NCI-H2029 (cell line): ENCODE measurements around the gene KANSL2.
"Not testable (repeated sequence)": the region's sequence is repeated elsewhere in the genome, so short reads cannot be mapped to it uniquely, and the experiment has no call there.

Experiments
- DNase-seq: peaks from one replicate; lab custom pipeline; 2025; lab: John Stamatoyannopoulos, UW

The KANSL2 gene, protein sequence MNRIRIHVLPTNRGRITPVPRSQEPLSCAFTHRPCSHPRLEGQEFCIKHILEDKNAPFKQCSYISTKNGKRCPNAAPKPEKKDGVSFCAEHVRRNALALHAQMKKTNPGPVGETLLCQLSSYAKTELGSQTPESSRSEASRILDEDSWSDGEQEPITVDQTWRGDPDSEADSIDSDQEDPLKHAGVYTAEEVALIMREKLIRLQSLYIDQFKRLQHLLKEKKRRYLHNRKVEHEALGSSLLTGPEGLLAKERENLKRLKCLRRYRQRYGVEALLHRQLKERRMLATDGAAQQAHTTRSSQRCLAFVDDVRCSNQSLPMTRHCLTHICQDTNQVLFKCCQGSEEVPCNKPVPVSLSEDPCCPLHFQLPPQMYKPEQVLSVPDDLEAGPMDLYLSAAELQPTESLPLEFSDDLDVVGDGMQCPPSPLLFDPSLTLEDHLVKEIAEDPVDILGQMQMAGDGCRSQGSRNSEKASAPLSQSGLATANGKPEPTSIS

DNA sequence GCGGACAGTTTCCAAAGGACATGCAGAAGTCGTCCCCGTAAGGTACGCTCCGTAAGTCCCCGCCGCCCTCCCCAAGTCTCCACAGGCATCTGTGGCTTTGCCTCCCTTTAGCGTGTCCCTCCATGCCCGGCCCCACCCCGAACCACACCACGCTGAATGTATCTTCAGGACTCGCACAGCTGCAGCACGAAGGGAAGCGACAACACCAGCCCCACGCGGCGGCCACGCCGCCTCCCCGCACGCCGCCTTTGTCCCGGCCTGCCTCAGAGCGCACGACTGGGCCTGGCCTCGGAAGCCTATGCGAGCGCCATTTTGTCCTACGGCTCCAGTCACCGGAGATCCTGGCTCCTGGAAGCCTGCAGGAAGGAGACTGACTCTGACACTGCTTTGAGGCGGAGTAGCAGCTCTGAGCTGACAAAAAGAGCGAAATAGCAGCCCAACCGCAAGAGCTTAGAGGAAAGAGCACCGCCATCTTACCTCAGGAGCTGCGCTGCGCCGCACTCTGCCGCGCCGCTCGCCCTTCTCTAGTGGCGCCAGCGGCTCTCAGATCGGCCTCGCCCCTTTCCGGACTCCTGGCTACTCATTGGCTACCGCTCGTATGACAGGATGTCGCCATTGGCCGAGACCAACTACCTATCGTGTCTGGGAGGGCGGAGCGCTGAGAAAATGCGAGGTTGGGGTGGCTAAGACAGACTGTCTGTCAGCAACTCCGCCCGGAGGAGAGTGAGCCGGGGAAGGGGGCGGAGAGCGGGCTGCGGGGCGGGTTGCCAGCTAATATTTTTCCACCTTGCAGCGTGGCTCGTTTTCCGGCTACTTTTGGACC, at the start of gene KANSL2:
TSS of gene KANSL2 (minus strand) at position 529 of the 823 bp plus-strand sequence. CDS start 606 bp downstream, outside the sequence.
- peak; percentile 99 for DNase-seq

GRCh38 chr12:48728807-48729206, 46.8 kb upstream of the KANSL2 start:
- no peak for DNase-seq

GRCh38 chr12:48720737-48721136, 38.7 kb upstream of the KANSL2 start:
- not testable (repeated sequence) for DNase-seq

GRCh38 chr12:48720171-48720570, 38.1 kb upstream of the KANSL2 start:
- not testable (repeated sequence) for DNase-seq

DNA sequence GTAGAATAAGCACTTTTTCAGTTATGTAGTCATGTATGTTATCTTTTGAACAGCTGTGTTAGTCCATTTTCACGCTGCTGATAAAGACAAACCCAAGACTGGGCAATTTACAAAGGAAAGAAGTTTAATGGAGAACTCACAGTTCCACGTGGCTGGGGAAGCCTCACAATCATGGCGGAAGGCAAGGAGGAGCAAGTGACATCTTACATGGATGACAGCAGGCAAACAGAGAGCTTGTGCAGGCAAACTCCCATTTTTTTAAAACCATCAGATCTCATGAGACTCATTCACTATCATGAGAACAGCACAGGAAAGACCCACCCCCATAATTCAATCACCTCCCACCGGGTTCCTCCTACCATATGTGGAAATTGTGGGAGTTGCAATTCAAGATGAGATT, 37.0 kb upstream of the KANSL2 start:
- not testable (repeated sequence) for DNase-seq

DNA sequence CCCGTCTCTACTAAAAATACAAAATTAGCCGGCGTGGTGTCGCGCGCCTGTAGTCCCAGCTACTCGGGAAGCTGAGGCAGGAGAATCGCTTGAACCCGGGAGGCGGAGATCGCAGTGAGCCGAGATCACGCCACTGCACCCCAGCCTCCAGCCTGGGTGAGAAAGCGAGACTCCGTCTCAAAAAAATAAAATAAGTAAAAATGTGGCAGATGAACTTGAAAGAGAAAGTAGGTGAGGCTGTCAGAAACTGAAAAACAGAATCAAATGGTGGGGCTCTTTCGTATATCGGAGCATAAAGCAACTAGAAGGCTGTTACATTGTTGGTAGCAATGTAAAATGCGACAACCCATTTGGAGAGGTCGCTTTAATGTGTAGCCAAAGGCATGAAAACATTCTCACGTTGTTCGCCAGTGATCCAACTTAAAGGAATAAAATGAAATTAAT, 35.2 kb upstream of the KANSL2 start:
- DNase-seq = no peak

DNA sequence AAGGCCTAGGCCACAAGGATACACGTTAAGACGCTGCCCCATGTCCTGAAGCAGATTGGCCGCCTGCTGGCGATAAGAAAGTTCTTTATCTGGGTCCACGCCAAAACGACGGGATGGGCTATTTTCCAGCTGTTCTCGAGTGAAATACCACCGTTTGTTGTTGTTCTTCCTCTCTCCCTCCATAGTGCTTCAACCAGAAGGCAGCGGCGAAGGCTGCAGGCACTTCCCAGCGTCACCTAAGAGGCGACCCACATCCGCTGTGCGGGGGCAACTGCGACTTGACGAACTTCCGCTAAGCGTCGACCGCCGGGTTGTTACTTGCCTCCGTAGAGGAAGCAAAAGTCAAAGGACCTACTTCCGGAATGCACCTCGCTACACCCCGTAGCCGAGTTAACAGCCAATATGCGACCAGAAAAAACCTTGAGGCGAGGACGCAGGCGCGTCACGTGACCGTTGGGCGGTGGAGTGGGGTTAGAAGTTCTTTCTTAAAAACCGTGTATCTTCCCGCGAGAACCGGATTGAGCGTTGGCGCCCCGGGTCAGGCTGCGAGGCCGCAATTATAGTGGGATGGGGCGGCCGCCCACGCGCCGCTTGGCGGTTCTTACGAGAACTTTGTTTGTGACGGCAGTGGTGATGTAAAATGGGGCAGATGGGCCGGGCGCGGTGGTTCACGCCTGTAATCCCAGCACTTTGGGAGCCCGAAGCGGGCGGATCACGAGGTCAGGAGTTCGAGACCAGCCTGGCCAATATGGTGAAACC, 34.6 kb upstream of the KANSL2 start, which contains the start of gene CCNT1:
TSS of gene CCNT1 (minus strand) at position 215 of the 759 bp plus-strand sequence. CDS start at position 183, 32 bp downstream.
- peak; percentile 100 for DNase-seq

DNA sequence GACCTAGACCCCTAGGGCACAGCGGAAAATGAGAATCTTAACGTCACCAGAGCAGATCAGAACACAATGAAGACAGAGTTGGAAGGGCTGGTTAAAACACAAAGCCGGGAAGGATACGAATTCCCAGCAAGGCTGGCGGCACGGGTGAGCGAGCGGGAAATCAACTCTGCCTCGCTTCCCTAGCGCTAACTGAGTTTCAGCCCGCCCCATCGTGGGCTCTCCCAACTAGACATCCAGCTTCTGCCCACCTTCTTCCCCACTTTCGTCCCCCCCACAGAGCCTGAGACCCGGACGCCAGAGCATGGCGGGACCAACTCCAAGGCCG, 34.1 kb upstream of the KANSL2 start:
- DNase-seq = no peak

- no peak for DNase-seq
Measured at GRCh38 chr12:48712209-48712608, 30.2 kb upstream of the KANSL2 start.

- not testable (repeated sequence) for DNase-seq
Measured at GRCh38 chr12:48698822-48699221, 16.8 kb upstream of the KANSL2 start.

DNA sequence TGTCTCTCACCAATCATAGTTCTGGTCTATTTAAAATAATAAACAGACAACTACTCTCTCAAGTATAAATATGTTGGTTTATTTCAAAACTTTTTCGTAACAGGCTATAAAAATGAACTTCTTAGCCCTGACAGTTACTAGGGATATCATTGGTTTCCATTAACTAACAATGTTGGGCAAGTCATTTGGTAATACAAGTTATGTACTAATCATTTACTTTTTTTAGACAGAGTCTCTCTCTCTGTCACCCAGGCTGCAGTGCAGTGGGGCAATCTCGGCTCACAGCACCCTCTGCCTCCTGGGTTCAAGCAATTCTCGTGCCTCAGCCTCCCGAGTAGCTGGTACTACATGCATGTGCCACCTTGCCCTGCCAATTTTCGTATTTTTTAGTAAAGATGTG, 14.6 kb upstream of the KANSL2 start:
- no peak for DNase-seq

DNA sequence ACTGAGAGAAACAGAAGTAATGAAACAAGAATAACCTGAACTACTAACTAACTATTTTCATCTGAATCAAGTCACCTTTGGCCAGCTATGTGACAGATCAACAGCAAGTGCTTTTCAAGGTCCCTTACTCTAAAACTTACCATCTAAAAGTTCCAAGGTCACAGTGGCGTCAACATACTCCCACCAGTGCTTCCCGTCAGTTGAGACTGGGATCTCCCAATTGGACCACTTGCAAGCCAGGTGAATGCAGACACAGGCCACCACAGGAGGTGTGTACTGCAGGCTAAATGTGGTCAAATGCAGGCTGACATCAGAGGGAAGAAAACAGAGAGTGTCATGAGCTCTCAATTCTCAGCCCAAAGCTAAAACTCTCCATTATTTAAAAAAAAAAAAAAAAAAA, 13.8 kb upstream of the KANSL2 start:
- no peak for DNase-seq

- no peak for DNase-seq
Measured at GRCh38 chr12:48694038-48694437, 12.0 kb upstream of the KANSL2 start.

GRCh38 chr12:48693572-48693971, 11.5 kb upstream of the KANSL2 start:
- DNase-seq = no peak

GRCh38 chr12:48691826-48692487, 9.9 kb upstream of the KANSL2 start:
- DNase-seq = no peak

DNA sequence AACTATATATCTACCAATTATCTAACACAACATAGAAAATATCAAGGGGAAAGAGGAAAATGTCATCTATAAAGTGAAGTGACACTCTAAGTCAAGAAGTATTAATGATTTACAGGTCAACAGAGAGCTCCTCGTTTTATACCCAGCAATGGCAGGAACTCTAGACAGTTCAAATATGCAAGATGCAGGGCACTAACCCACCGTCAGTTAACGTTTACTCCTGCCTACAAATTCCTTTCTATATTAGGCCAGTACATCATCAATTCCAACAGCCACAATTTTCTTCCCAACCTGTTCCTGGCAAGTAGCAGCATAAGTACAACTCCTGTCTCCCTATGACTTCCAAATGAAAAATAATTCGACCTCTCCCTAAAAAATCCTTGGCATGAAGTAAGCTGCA, 9.0 kb upstream of the KANSL2 start:
- DNase-seq = no peak

- no peak for DNase-seq
Measured at GRCh38 chr12:48690436-48690835, 8.4 kb upstream of the KANSL2 start.

DNA sequence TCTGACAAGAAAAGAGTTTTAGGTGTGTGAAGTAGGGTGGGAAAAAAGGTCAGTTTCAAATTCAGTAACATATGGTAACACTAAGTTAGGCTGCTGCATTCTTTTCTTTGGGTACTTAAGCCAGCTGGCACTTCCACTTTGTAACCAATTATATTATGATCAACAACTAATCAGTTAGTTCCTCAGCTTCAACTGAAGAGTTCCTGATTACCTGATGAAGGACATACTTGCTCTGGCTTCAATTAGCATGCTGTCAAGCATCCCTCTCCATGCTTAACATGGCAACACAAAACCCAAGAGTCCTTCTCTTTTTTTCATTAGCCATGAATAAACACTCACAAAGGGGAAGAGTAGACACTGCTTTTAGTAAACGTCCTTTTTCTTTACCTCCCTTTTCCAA, 6.8 kb upstream of the KANSL2 start:
- no peak for DNase-seq

GRCh38 chr12:48687592-48687991, 5.6 kb upstream of the KANSL2 start:
- no peak for DNase-seq

- DNase-seq = no peak
Measured at GRCh38 chr12:48686615-48687334, 4.7 kb upstream of the KANSL2 start.

- DNase-seq = no peak
Measured at GRCh38 chr12:48686037-48686595, 4.1 kb upstream of the KANSL2 start.
